HepG2 (cell line): ENCODE results near the gene INPP5E. TPM values are rescaled to one million over a fixed set of nuclear protein-coding genes. Genes with fewer than 3 reads are reported as not detected.

Experiments used
- BCL6 ChIP-seq: IDR thresholded peaks from 2 replicates; pipeline ENCODE4 v1.6.1; 2016; ENCODE audit warnings: missing genetic modification reagents, missing compliant biosample characterization
- PHF8 ChIP-seq: sonication (generic); formaldehyde crosslinking; IDR thresholded peaks from 2 replicates; pipeline ENCODE4 v1.5.0; 2020; ENCODE audit warnings: missing genetic modification reagents
- SP1 ChIP-seq, 2 experiments: fragments of 450-650 bp in 1 of 2; sonication (generic) in 1 of 2; formaldehyde crosslinking in 1 of 2; IDR thresholded peaks; 2 replicates each; pipeline versions ENCODE4 v1.4.0 to v1.6.1; 2016 to 2020; ENCODE audit warnings: missing genetic modification reagents in 1 of 2
- SP2 ChIP-seq: sonication (generic); formaldehyde crosslinking; IDR thresholded peaks from 2 replicates; pipeline ENCODE4 v1.5.1; 2020; ENCODE audit warnings: mild to moderate bottlenecking, missing genetic modification reagents
- SP5 ChIP-seq: IDR thresholded peaks from 2 replicates; pipeline ENCODE4 v1.6.1; 2016; ENCODE audit warnings: low read depth, borderline replicate concordance
- TRIM24 ChIP-seq: sonication (generic); formaldehyde crosslinking; IDR thresholded peaks from 2 replicates; pipeline ENCODE4 v1.8.0; 2022; ENCODE audit warnings: mild to moderate bottlenecking, missing genetic modification reagents
- ZEB1 ChIP-seq: IDR thresholded peaks from 2 replicates; pipeline ENCODE4 v1.6.1; 2012; ENCODE audit warnings: mild to moderate bottlenecking, low read depth, inconsistent platforms; ENCODE audit not compliant: insufficient replicate concordance
- ZFP90 ChIP-seq: sonication (generic); formaldehyde crosslinking; IDR thresholded peaks from 2 replicates; pipeline ENCODE4 v1.8.0; 2022; ENCODE audit warnings: missing genetic modification reagents, mild to moderate bottlenecking, inconsistent platforms, borderline replicate concordance
- ZMAT3 ChIP-seq: sonication (generic); formaldehyde crosslinking; conservative IDR thresholded peaks from 2 replicates; pipeline ENCODE4 v1.7.0; 2021; ENCODE audit warnings: missing genetic modification reagents
- ZNF274 ChIP-seq: sonication (generic); formaldehyde crosslinking; IDR thresholded peaks from 2 replicates; pipeline ENCODE4 v1.5.1; 2020; ENCODE audit warnings: mild to moderate bottlenecking, missing genetic modification reagents
- ZNF33A ChIP-seq: sonication (generic); formaldehyde crosslinking; IDR thresholded peaks from 2 replicates; pipeline ENCODE4 v1.5.1; 2020; ENCODE audit warnings: missing genetic modification reagents, mild to moderate bottlenecking, moderate library complexity, borderline replicate concordance
- ZNF616 ChIP-seq: sonication (generic); formaldehyde crosslinking; IDR thresholded peaks from 2 replicates; pipeline ENCODE4 v1.5.0; 2020; ENCODE audit warnings: low read depth, mild to moderate bottlenecking, missing genetic modification reagents
- ZNF670 ChIP-seq: sonication (generic); formaldehyde crosslinking; IDR thresholded peaks from 2 replicates; pipeline ENCODE4 v1.8.0; 2022; ENCODE audit warnings: mild to moderate bottlenecking, missing genetic modification reagents, borderline replicate concordance
- ZNF709 ChIP-seq: sonication (generic); formaldehyde crosslinking; IDR thresholded peaks from 2 replicates; pipeline ENCODE4 v1.5.0; 2020; ENCODE audit warnings: mild to moderate bottlenecking, missing genetic modification reagents
- polyA plus RNA-seq, 8 experiments: library from polyadenylated mRNA; depleted of rRNA in 3 of 8; stranded (reverse) in 7 of 8; unstranded in 1 of 8; fragments of >200 nt; fragmentation: Illumina TruSeq in 4 of 8; extraction: Trizol in 4 of 8; gene quantifications; 2 replicates each; pipeline versions ENCODE4 v1.2.1 to v1.2.3, GENCODE V29; 2011 to 2016; ENCODE audit warnings: low read depth in 4 of 8, missing spikeins in 1 of 8, mixed read lengths in 1 of 8; ENCODE audit not compliant: insufficient read depth in 1 of 8
- total RNA-seq, 5 experiments: library from RNA; depleted of rRNA; stranded (reverse); fragments of >200 nt; fragmentation: Illumina TruSeq; extraction: Trizol; gene quantifications; 2 replicates each; pipeline ENCODE4 v1.2.3, GENCODE V29; 2016; ENCODE audit warnings: low read depth in 1 of 5
- TF ChIP-seq, protein P1 (sequence below): sonication (generic); formaldehyde crosslinking; IDR thresholded peaks from 2 replicates; pipeline ENCODE4; 2020; ENCODE audit warnings: missing genetic modification reagents, mild to moderate bottlenecking, borderline replicate concordance
- TF ChIP-seq, protein P2 (sequence below): IDR thresholded peaks from 2 replicates; pipeline ENCODE4 v1.6.1; 2018; ENCODE audit warnings: missing genetic modification reagents
- TF ChIP-seq, protein P3 (sequence below): IDR thresholded peaks from 2 replicates; pipeline ENCODE4 v1.6.1; 2016; ENCODE audit warnings: mild to moderate bottlenecking, missing biosample characterization, missing genetic modification reagents
- TF ChIP-seq, protein P4 (sequence below): sonication (generic); formaldehyde crosslinking; IDR thresholded peaks from 2 replicates; pipeline ENCODE4 v1.9.0; 2021; ENCODE audit warnings: missing genetic modification reagents, borderline replicate concordance
- TF ChIP-seq, protein P5 (sequence below): sonication (generic); formaldehyde crosslinking; IDR thresholded peaks from 2 replicates; pipeline ENCODE4 v1.4.0; 2020; ENCODE audit warnings: missing genetic modification reagents
- TF ChIP-seq, protein P6 (sequence below): sonication (generic); formaldehyde crosslinking; IDR thresholded peaks from 2 replicates; pipeline ENCODE4 v1.8.1; 2023; ENCODE audit warnings: mild to moderate bottlenecking, inconsistent platforms, moderate library complexity, missing genetic modification reagents, borderline replicate concordance

The INPP5E gene
- total and polyA plus RNA-seq, 2 of the 13 experiments (the other 11 are each of a cell fraction or from before 2014, with no cell fraction given): 5.5 TPM

DNA sequence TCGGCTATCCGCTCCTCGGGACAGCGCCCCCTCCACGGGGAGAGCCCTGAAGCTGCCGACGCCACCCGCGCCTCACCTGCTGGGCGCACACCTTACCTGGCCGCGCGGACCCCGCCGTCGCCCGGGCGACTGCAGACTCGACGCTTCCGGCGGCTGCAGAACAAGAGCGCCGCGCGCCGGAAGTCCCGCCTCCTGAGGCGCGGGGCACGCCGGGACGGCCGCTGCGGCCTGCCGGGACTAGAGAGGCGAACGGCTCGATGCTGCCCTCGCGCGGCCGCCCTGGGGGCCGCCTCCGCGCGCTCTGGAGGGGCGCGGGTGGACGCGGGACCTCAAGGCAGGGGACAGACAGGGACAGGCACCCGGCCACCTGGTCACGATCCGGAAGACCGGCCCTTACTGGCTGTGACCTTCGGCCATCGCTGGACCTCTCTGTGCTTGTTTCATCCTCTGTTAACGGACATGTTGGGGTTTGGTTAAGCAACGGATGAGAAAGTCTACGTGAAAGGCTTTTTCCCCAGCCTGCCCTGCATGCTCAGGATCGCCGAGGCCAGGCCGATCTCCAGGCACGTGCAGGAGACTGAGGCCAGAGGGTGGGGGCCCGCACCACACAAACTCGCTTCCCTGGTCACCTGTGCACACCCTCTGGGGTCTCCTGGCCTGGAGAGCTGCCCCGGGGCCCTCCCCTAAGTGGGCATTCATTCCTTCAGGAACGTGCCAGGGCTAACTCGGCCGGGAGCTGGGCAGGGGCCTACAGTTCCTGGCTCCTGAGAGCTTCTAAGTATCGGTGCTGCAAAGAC is 39.4 kb downstream of the INPP5E start, which contains the start of gene SNAPC4 (continued):
- TF ChIP-seq, protein P1, sequence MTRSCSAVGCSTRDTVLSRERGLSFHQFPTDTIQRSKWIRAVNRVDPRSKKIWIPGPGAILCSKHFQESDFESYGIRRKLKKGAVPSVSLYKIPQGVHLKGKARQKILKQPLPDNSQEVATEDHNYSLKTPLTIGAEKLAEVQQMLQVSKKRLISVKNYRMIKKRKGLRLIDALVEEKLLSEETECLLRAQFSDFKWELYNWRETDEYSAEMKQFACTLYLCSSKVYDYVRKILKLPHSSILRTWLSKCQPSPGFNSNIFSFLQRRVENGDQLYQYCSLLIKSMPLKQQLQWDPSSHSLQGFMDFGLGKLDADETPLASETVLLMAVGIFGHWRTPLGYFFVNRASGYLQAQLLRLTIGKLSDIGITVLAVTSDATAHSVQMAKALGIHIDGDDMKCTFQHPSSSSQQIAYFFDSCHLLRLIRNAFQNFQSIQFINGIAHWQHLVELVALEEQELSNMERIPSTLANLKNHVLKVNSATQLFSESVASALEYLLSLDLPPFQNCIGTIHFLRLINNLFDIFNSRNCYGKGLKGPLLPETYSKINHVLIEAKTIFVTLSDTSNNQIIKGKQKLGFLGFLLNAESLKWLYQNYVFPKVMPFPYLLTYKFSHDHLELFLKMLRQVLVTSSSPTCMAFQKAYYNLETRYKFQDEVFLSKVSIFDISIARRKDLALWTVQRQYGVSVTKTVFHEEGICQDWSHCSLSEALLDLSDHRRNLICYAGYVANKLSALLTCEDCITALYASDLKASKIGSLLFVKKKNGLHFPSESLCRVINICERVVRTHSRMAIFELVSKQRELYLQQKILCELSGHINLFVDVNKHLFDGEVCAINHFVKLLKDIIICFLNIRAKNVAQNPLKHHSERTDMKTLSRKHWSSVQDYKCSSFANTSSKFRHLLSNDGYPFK (CRISPR knock-in tag): 0 out of 2 replicates have a peak, but pooled peaks have one; percentile 25
- no peak for TF ChIP-seq ZNF274 (CRISPR knock-in tag)
- TF ChIP-seq, protein P2, sequence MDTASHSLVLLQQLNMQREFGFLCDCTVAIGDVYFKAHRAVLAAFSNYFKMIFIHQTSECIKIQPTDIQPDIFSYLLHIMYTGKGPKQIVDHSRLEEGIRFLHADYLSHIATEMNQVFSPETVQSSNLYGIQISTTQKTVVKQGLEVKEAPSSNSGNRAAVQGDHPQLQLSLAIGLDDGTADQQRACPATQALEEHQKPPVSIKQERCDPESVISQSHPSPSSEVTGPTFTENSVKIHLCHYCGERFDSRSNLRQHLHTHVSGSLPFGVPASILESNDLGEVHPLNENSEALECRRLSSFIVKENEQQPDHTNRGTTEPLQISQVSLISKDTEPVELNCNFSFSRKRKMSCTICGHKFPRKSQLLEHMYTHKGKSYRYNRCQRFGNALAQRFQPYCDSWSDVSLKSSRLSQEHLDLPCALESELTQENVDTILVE (CRISPR knock-in tag): peak; percentile 51; the same call in 1 of the 2 replicates
- no peak for TF ChIP-seq ZNF670 (CRISPR knock-in tag)
- TF ChIP-seq ZEB1: peak; percentile 50
- peak; percentile 94 for TF ChIP-seq SP2 (CRISPR knock-in tag)
- TF ChIP-seq SP1 (IDR thresholded peaks at IDR 0.05): no peak
- TF ChIP-seq SP1 (CRISPR knock-in tag; IDR thresholded peaks at IDR 0.05): no peak; the same call in 1 of the 2 replicates
- 0 out of 2 replicates have a peak, but pooled peaks have one; percentile 19 for TF ChIP-seq ZFP90 (CRISPR knock-in tag)
- 0 out of 2 replicates have a peak, but pooled peaks have one; percentile 60 for TF ChIP-seq ZMAT3
- TF ChIP-seq SP5 (CRISPR knock-in tag): 0 out of 2 replicates have a peak, but pooled peaks have one; percentile 13
- TF ChIP-seq, protein P3, sequence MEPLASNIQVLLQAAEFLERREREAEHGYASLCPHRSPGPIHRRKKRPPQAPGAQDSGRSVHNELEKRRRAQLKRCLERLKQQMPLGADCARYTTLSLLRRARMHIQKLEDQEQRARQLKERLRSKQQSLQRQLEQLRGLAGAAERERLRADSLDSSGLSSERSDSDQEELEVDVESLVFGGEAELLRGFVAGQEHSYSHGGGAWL (CRISPR knock-in tag): peak; percentile 35; the same call in 1 of the 2 replicates
- TF ChIP-seq, protein P4, sequence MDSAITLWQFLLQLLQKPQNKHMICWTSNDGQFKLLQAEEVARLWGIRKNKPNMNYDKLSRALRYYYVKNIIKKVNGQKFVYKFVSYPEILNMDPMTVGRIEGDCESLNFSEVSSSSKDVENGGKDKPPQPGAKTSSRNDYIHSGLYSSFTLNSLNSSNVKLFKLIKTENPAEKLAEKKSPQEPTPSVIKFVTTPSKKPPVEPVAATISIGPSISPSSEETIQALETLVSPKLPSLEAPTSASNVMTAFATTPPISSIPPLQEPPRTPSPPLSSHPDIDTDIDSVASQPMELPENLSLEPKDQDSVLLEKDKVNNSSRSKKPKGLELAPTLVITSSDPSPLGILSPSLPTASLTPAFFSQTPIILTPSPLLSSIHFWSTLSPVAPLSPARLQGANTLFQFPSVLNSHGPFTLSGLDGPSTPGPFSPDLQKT (CRISPR knock-in tag): no peak
- TF ChIP-seq BCL6 (CRISPR knock-in tag): no peak; the same call in 1 of the 2 replicates
- TF ChIP-seq, protein P5, sequence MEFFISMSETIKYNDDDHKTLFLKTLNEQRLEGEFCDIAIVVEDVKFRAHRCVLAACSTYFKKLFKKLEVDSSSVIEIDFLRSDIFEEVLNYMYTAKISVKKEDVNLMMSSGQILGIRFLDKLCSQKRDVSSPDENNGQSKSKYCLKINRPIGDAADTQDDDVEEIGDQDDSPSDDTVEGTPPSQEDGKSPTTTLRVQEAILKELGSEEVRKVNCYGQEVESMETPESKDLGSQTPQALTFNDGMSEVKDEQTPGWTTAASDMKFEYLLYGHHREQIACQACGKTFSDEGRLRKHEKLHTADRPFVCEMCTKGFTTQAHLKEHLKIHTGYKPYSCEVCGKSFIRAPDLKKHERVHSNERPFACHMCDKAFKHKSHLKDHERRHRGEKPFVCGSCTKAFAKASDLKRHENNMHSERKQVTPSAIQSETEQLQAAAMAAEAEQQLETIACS (CRISPR knock-in tag): peak; percentile 69
- TF ChIP-seq ZNF709: peak; percentile 60; the same call in 1 of the 2 replicates
- TF ChIP-seq TRIM24 (CRISPR knock-in tag): no peak
- TF ChIP-seq PHF8 (CRISPR knock-in tag): peak; percentile 78
- TF ChIP-seq, protein P6, sequence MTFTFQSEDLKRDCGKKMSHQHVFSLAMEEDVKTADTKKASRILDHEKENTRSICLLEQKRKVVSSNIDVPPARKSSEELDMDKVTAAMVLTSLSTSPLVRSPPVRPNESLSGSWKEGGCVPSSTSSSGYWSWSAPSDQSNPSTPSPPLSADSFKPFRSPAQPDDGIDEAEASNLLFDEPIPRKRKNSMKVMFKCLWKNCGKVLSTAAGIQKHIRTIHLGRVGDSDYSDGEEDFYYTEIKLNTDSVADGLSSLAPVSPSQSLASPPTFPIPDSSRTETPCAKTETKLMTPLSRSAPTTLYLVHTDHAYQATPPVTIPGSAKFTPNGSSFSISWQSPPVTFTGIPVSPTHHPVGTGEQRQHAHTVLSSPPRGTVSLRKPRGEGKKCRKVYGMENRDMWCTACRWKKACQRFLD: 0 out of 2 replicates have a peak, but pooled peaks have one; percentile 31
- TF ChIP-seq ZNF33A: no peak
- TF ChIP-seq ZNF616 (CRISPR knock-in tag): no peak
